ENCODE measurements around the gene PAPPA2.
"Not testable (repeated sequence)": the region's sequence is repeated elsewhere in the genome, so short reads cannot be mapped to it uniquely, and the experiment has no call there.

PAPPA2 gene

DNA sequence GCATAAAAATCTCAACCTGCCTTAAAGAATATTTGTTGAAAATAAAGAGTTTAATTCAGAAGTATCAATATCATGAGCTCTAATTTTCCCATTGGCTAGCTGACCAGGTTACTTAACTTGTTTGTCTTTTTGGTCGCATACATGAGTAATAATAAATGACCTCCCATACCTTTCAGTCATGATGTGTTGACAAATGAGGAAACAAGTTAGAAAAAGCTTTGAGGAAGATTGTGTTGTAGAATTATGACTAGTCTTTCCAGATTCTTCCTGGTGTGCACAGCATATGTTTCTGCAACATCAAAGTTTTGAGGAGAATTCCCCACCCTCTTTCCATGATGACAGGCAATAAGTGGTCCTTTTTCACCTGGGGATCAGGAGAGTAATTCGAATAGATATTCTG lies 17.6 kb upstream of the PAPPA2 start:
- DNase-seq (ENCODE audit: low read depth): no peak

DNA sequence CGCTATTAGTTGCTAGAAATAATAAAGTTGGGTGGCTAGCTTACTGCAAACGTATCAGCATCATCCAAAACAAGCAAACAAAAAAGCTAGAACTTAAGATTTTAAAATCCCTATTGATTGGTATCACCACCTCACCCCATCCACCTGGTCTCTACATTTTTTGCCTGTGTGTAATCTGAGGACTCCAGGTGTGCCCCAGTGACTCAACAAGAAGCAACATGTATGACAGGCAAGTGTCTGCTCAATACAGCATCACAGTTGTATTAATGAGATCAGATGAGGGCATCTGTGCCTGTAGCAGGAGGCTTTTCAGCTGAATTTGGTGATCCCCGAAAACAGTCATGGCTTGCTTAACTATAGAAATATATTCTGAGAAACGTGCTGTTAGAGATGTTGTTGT lies 14.6 kb upstream of the PAPPA2 start:
- no peak for DNase-seq (ENCODE audit: low read depth)
- H3K4me3 ChIP-seq (ENCODE audit: low read length): no peak overlapping the region
- TF ChIP-seq, protein P1, sequence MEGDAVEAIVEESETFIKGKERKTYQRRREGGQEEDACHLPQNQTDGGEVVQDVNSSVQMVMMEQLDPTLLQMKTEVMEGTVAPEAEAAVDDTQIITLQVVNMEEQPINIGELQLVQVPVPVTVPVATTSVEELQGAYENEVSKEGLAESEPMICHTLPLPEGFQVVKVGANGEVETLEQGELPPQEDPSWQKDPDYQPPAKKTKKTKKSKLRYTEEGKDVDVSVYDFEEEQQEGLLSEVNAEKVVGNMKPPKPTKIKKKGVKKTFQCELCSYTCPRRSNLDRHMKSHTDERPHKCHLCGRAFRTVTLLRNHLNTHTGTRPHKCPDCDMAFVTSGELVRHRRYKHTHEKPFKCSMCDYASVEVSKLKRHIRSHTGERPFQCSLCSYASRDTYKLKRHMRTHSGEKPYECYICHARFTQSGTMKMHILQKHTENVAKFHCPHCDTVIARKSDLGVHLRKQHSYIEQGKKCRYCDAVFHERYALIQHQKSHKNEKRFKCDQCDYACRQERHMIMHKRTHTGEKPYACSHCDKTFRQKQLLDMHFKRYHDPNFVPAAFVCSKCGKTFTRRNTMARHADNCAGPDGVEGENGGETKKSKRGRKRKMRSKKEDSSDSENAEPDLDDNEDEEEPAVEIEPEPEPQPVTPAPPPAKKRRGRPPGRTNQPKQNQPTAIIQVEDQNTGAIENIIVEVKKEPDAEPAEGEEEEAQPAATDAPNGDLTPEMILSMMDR (conservative IDR thresholded peaks at IDR 0.05; ENCODE audit: low read depth, low read length): no peak

More for the DNA sequence above, 17.6 kb upstream of the PAPPA2 start:
- no peak overlapping the region for H3K4me3 ChIP-seq (ENCODE audit: low read length)
- TF ChIP-seq, protein P1 (conservative IDR thresholded peaks at IDR 0.05; ENCODE audit: low read depth, low read length): no peak

DNA sequence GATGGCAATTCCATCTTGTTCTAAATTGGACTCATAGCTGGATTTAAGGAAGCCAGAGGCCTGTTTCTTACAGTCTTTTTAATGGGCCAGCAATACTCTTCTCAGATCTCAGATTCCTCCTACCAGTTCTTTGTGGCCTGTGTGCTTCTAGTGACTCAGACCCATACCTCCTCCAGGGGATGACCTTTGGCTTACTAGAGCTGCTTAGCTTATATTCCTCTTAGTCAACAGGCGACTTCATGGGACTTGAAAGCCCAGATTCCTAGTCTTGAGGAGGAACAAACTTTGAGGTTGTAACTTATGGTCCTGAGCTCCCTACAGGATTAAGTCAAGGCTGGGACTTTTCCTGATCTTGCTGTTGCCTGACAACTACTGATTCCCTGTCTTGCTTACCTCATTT lies 12.4 kb upstream of the PAPPA2 start:
- H3K4me3 ChIP-seq (ENCODE audit: low read length): no peak overlapping the region
- DNase-seq (ENCODE audit: low read depth): peak; percentile 2
- TF ChIP-seq, protein P1 (conservative IDR thresholded peaks at IDR 0.05; ENCODE audit: low read depth, low read length): no peak

DNA sequence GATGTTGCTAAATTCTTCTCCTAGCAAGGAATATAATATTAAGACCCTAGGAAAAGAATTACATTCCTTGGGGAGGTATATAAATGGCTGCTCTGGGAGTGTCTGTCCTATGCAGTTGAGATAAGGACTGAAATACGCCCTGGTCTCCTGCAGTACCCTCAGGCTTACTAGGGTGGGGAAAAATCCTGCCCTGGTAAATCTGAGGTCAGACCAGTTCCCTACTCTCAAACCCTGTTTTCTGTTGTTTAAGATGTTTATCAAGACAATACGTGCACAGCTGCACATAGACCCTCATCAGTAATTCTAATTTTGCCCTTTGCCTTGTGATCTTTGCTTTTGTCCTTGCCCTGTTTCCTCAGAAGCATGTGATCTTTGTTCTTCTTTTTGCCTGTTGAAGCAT lies 11.2 kb upstream of the PAPPA2 start:
- not testable (repeated sequence) for H3K4me3 ChIP-seq (ENCODE audit: low read length); DNase-seq (ENCODE audit: low read depth)

DNA sequence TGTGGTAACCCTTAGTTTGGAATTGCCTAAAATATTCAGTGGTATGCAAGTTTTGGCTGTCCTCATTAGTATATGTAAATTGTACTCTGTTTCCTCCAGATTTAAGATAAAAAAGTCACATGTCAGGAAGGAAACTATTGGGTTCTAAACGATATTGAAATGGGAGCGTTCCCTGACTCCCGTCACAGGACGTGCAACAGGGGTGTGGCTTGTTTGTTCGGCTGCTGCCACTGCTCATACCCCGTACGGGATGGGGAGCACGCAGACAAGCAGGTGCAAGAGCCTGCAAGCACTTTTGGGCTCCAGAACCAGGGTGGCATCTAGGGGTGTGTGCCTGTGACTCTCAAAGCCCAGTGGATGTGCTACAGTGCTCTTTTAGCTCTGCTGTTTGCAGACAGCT lies 6.2 kb upstream of the PAPPA2 start:
- DNase-seq (ENCODE audit: low read depth): no peak
- TF ChIP-seq, protein P1 (conservative IDR thresholded peaks at IDR 0.05; ENCODE audit: low read depth, low read length): no peak
- no peak overlapping the region for H3K4me3 ChIP-seq (ENCODE audit: low read length)

DNA sequence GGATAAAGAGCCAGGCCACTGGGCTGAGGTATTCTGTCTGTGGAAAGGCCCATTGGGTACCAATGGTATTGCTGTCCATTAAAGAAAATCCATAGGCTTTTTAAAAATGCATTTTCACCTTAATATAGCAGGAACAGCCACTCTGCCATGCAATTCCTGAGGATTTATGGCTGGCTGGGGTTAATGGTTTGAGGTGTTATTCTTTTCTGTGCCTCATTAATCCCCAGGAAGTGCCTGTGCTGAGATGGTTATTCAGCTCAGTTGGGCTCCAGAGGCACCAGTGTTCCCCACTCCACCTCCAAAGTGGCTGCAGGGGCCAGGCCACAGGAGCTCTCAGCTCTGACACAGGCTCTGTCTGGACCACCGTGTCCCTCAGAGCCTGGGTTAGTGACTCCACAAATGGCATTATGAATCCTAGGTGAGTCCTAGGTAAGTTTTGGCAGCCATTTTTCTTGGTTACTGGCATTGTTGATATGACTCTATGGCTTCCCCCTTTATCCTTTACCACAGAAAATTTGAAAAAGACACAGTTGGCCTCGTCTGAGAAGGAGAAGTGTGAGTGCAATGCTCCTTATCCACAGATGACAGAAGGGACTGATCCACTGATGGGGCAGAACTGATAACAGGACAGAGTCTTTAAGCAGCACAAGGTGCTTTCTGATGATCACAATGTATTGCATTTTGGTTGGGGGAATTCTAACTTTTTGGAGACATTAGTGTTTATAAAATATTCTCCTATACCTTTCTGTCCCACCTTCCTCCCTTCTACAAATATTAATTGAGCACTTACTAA lies 2.2 kb upstream of the PAPPA2 start:
- no peak for DNase-seq (ENCODE audit: low read depth)
- TF ChIP-seq, protein P1 (conservative IDR thresholded peaks at IDR 0.05; ENCODE audit: low read depth, low read length): no peak
- no peak overlapping the region for H3K4me3 ChIP-seq (ENCODE audit: low read length)

DNA sequence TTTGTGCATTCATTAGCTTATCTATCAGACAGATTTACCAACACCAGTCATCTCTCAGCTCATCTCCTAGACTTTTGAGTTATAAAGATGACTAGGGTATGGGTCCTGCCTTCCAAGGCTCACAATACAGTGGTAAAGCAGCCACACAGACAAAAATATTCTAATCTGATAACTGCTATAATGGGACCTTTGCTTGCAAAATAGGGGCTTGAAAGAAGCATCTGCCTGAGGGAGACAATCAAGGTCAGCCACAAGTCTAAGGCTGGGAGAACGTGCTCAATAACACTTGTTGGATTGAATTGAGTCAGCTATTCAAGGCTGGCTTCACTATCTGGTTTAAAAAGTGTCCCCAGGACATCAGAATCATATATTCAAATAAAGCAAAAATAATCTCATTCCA lies 1.4 kb upstream of the PAPPA2 start:
- DNase-seq (ENCODE audit: low read depth): no peak
- H3K4me3 ChIP-seq (ENCODE audit: low read length): no peak overlapping the region
- TF ChIP-seq, protein P1 (conservative IDR thresholded peaks at IDR 0.05; ENCODE audit: low read depth, low read length): no peak

Data from retinal pigment epithelial cell (primary cell).